Activated CD4-positive, alpha-beta T cell treated with anti-CD3 and anti-CD28 coated beads, Interleukin-2, amount 10 ng/mL, durations not matched to agents 7 days and 5 days (primary cell): ENCODE data around the gene TEKTIP1. TPM values are rescaled to one million over a fixed set of nuclear protein-coding genes. Genes with fewer than 3 reads are reported as not detected.

ENCODE experiments used
- CTCF ChIA-PET: fragments of 350-600 bp; sonication (Branson Sonifier 250); formaldehyde crosslinking; loops from one replicate; lab custom pipeline; 2021; ENCODE audit warnings: antibody characterized with exemption; lab: Charles Lee
- POLR2A ChIA-PET: fragments of 350-600 bp; sonication (Branson Sonifier 250); formaldehyde crosslinking; loops from one replicate; lab custom pipeline; 2021; ENCODE audit warnings: antibody characterized with exemption; lab: Charles Lee
- DNase-seq: peaks from one replicate; pipeline ENCODE4 v3.0.0-alpha.2; 2020
- H3K27ac Mint-ChIP-seq: one replicate; pipeline ENCODE4 v1.8.0; 2021; ENCODE audit warnings: mild to moderate bottlenecking, moderate library complexity, mixed read lengths
- H3K27me3 Mint-ChIP-seq: one replicate; pipeline ENCODE4 v1.8.0; 2021; ENCODE audit warnings: mixed read lengths
- H3K36me3 Mint-ChIP-seq: one replicate; pipeline ENCODE4 v1.8.0; 2021; ENCODE audit warnings: low read depth, mixed read lengths
- H3K4me1 Mint-ChIP-seq: one replicate; pipeline ENCODE4 v1.8.0; 2021; ENCODE audit warnings: mixed read lengths
- H3K4me3 Mint-ChIP-seq: one replicate; pipeline ENCODE4 v1.8.0; 2021; ENCODE audit warnings: mild to moderate bottlenecking, moderate library complexity, mixed read lengths
- H3K9me3 Mint-ChIP-seq: one replicate; pipeline ENCODE4 v1.8.0; 2021; ENCODE audit warnings: mixed read lengths
- total RNA-seq, 2 experiments: library from RNA; stranded (reverse); gene quantifications; one replicate each; pipeline ENCODE4 v1.2.3, GENCODE V29; 2021

TEKTIP1 gene
- total RNA-seq, 2 experiments from 2014 or later: 6.5 to 8.7 TPM

DNA sequence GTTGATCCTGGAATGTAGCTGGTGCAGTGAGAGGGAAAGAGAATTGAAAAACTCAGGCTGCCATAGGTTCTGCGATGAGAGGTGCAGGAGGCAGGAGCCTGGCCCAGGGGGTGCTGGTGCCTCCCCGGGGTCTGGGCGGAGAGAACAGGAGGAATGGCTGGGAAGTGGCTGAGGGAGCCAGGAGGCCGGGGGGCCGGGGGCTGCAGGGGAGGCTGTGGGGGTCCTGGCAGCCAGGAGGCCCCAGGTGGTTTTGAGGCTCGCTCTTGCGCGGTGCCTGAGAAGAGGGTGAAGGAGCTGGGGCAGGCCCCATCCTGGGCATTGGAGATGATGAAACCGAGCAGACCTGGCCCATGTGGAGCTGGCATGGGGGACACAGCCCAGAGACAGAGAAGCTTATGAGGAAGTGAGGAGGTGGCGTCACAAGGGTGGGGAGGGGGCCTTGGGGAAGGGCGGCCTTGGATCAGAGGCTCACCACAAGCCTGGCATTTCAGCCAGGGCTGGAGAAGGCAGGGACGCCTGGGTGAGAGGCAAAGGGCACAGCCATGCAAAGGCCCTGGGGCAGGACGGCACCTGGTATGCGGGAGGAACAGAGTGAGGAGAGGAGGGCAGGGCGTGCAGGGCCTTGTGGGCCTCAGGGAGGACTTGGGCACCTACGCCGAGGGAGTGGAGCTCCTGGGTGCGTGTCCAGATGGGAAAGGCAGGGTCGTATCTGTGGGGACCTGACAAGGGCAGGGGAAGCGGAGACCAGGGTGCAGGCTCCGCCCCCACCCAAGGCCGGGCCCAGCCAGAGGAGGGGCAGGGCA lies 1.3 kb upstream of the TEKTIP1 start:
- Mint-ChIP-seq H3K27ac (no peak overlapping the region), H3K27me3 (no peaks in the 10 kb centered on the region), H3K9me3 (no peaks in the 10 kb centered on the region), H3K4me3 (no peak overlapping the region), H3K4me1 (no peaks in the 10 kb centered on the region), H3K36me3 (peaks cover 32% of the 10 kb centered on the region)
- ChIA-PET POLR2A (no interaction called here), CTCF (interaction anchor here (1.6 kb wide), 1 partner anchor 10 kb away, joined by 6 read pairs; no protein-coding TSS in a partner anchor)
- DNase-seq: no peak

DNA sequence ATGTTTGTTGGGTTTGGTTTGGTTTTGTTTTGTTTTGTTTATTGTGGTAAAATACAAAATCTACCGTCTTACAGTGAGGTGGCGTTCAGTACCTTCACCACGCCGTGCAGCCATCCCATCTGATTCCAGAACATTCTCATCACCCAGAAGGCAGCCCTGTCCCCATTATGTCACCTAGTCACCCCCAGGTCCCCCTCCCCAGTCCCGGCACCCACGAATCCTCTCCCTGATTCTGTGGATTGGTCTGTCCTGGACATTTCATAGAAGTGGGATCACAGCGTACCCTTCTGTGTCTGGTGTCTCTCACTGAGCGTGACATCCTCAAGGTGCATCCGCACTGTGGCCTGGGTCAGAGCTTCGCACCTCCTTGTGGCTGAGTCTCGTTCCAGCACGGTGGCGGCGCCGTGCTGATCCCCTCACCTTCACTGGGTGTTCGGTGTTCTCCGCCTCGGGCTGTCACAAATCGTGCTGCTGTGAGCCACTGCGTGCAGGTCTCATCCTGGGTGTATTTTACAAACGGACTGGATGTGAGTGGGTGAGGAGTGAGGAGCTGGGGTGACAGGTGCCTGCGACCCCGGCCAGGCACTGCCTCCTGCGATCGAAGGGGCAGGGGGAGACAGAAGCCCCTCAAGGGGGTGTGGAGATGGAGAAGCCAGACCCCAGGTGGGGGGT lies 580 bp upstream of the TEKTIP1 start:
- no peaks in the 10 kb centered on the region for H3K27me3 Mint-ChIP-seq
- no peaks in the 10 kb centered on the region for H3K9me3 Mint-ChIP-seq
- no peak overlapping the region for H3K4me3 Mint-ChIP-seq
- H3K4me1 Mint-ChIP-seq: no peaks in the 10 kb centered on the region
- CTCF ChIA-PET: interaction anchor here (1.0 kb wide), 1 partner anchor 10 kb away, joined by 6 read pairs; no protein-coding TSS in a partner anchor
- H3K27ac Mint-ChIP-seq: peak overlapping the region; percentile 36
- POLR2A ChIA-PET: no interaction called here
- no peak for DNase-seq
- H3K36me3 Mint-ChIP-seq: peaks cover 28% of the 10 kb centered on the region

DNA sequence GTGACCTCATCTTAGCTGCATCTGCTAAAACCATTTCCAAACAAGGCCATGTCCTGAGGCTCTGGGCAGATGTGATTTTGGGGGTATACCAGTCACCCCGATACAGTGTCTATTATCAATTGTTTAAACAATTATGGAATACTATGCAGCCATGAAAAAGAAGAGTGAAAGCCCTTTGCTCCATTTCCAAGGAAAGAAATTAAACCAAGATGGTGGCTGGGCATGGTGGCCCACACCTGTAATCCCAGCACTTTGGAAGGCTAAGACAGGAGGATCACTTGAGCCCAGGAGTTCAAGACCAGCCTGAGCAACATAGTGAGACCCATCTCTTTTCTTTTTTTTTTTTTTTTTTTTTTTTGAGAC lies 763 bp downstream of the TEKTIP1 start:
- ChIA-PET POLR2A (no interaction called here), CTCF (interaction anchor here (0.6 kb wide), 1 partner anchor 24 kb away, joined by 3 read pairs; no protein-coding TSS in a partner anchor)
- Mint-ChIP-seq H3K4me3 (no peak overlapping the region), H3K9me3 (no peaks in the 10 kb centered on the region), H3K27ac (no peak overlapping the region), H3K36me3 (peaks cover 24% of the 10 kb centered on the region), H3K4me1 (no peaks in the 10 kb centered on the region), H3K27me3 (no peaks in the 10 kb centered on the region)
- no peak for DNase-seq

DNA sequence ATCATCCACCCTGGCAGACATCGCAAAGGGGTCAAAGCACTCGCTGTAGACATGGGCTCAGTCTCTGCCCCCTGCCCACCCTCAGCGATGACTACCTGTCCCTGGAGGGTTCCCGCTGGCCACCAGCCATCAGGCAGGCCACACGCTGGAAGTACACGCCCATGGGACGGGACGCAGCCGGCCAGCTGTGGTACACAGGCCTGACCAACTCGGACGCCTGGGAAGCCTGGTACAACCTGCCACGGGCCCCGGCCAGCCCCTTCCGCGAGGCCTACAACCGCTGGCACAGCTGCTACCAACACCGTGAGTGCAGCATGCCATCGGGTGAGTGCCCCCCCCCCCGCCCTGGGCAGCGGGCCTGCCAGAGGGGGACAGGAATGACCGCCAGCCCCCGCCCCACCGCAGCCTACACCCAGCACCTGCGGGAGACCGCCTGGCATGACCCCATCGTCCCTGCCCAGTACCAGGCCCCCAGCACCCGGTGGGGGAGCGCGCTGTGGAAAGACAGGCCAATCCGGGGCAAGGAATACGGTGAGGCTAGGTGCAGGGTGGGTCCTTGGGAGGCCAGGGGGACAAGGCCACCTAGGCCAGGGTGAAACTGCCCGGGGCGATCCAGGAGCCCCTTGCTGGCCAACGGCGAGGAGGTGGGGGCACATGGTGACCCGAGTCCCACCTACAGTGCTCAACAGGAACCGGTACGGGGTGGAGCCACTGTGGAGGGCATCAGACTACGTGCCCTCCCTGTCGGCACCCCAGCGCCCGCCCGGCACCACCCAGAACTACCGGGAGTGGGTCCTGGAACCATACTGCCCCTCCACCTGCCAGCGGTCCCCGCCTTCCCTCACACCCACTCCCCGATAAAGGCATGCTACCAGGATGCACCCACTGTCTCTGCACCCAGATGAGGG lies 4.4 kb downstream of the TEKTIP1 start:
- Mint-ChIP-seq H3K36me3 (peaks cover 20% of the 10 kb centered on the region), H3K4me1 (peaks cover 5% of the 10 kb centered on the region), H3K27ac (no peak overlapping the region), H3K9me3 (no peaks in the 10 kb centered on the region), H3K4me3 (no peak overlapping the region), H3K27me3 (no peaks in the 10 kb centered on the region)
- DNase-seq: no peak
- ChIA-PET POLR2A (no interaction called here), CTCF (no interaction called here)

DNA sequence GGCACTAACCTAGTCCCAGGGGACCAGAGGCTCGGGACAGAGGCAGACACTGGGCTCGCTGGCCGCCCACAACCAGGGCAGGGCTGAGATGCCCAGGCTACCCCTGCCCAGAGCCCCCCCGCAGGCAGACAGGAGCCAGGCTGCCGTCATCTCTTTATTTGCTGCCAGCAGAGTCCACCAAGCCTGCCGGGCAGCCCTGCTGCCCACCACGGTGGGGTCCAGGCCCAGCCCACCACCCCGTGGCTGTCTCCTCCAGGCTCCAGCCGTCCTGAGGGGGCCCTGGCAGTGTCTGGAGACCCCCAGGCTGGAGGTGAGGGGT lies 5.0 kb downstream of the TEKTIP1 start:
- Mint-ChIP-seq H3K27me3 (no peaks in the 10 kb centered on the region), H3K4me3 (no peak overlapping the region), H3K36me3 (peaks cover 18% of the 10 kb centered on the region), H3K9me3 (no peaks in the 10 kb centered on the region), H3K4me1 (peaks cover 5% of the 10 kb centered on the region), H3K27ac (no peak overlapping the region)
- CTCF ChIA-PET: no interaction called here
- DNase-seq: no peak
- POLR2A ChIA-PET: no interaction called here

DNA sequence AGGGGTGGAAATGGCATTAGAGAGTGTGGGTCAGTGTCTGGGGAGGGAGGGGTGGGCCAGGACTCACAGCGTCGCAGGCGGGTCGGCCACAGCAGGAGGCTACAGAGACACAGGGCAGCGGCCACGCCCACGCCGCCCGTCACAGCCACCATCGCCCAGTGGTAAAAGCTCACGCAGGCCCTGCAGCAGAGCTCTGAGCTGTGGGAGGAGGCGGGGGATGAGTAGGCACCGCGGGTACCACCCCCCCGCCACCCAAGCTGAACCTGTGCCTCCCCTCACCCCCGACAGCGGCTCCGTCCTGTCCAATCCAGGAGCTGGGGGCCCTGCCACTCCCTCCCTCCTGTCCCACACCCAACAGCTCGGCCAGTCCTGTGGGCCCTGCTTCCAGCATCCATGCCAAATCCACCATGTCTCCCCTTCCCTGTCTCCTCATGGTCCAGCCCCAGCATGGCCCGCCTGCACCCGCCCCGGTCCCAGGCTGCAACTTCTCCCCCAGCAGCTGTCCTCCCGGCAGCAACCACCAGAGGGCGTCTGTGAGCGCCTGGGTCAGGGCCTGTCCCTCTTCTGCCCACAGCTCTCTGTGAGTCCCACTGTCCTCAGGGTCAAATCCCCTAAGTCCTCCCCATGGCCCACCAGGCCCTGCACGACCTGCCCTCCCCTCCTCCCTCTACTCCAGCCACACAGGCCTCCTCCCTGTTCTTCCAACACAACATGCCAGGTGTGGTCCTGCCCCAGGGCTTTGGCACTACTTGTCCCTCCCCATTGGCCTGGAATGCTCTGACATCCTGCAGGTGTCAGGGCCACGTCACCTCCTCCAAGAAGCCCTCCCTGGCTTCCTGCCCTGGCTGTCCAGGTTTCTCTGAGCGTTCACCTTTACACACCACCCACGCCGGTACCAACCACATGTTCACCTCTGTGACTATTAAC lies 6.0 kb downstream of the TEKTIP1 start:
- ChIA-PET CTCF (interaction anchor here (0.5 to 1.4 kb wide), 16 partner anchors 10 to 500 kb away, joined by 3 to 6 read pairs (median 4); partner anchors contain the start of genes GIPC3, HMG20B and MFSD12), POLR2A (interaction anchor here (0.6 to 0.7 kb wide), 2 partner anchors 10 to 38 kb away, joined by 3 read pairs; no protein-coding TSS in a partner anchor)
- Mint-ChIP-seq H3K4me3 (no peak overlapping the region), H3K36me3 (peaks cover 11% of the 10 kb centered on the region), H3K27me3 (no peaks in the 10 kb centered on the region), H3K27ac (peak overlapping the region; percentile 77), H3K4me1 (peaks cover 5% of the 10 kb centered on the region), H3K9me3 (no peaks in the 10 kb centered on the region)
- DNase-seq: peak; percentile 81

DNA sequence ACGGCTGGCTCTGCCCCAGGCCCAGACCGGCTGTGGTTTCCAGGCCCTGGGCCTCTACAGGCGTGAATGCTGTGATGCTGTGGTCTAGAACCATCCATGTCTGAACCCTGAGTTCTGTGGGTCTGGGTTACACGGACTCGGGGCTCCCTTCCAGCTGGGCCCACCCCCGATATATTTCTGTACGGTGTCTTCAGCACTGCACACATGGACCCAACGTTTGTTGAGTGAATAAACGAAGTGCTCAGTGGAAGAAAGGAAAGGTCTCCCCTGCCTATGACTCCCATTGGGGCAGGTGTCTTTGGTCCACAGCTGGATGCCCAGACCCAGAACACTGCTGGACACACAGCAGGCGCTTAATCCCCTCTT lies 6.7 kb downstream of the TEKTIP1 start:
- Mint-ChIP-seq H3K36me3 (peaks cover 10% of the 10 kb centered on the region), H3K4me3 (no peak overlapping the region), H3K9me3 (no peaks in the 10 kb centered on the region), H3K27ac (no peak overlapping the region), H3K4me1 (peaks cover 5% of the 10 kb centered on the region), H3K27me3 (no peaks in the 10 kb centered on the region)
- ChIA-PET POLR2A (interaction anchor here (0.6 to 0.7 kb wide), 2 partner anchors 9 to 37 kb away, joined by 3 read pairs; no protein-coding TSS in a partner anchor), CTCF (interaction anchor here (0.6 to 1.4 kb wide), 11 partner anchors 11 to 140 kb away, joined by 3 to 6 read pairs (median 3); partner anchors contain the start of genes GIPC3 and MFSD12)
- DNase-seq: no peak

DNA sequence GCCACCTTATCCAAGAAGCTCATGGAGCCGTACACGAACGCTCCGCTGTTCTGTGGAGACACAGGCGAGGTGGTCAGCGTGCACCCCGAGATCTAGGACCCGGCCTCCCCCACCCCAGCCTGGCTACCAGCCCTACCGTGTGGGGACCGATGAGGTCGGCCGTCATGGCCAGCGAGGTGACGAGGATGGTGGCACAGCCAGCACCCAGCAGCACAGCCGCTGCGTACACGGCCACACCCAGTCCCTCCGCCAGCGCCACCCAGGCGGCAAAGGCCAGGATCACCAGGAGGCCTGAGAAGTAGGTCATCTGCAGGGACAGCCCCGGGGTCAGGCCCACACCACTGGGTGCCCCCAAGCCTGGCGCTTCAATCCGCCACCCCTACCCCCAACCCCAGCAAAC lies 7.1 kb downstream of the TEKTIP1 start:
- CTCF ChIA-PET: interaction anchor here (0.6 to 1.4 kb wide), 2 partner anchors 11 to 76 kb away, joined by 3 to 7 read pairs; no protein-coding TSS in a partner anchor
- no peak overlapping the region for H3K27ac Mint-ChIP-seq
- no peaks in the 10 kb centered on the region for H3K9me3 Mint-ChIP-seq
- no peaks in the 10 kb centered on the region for H3K27me3 Mint-ChIP-seq
- DNase-seq: no peak
- H3K36me3 Mint-ChIP-seq: peaks cover 10% of the 10 kb centered on the region
- H3K4me3 Mint-ChIP-seq: no peak overlapping the region
- POLR2A ChIA-PET: no interaction called here
- peaks cover 5% of the 10 kb centered on the region for H3K4me1 Mint-ChIP-seq

DNA sequence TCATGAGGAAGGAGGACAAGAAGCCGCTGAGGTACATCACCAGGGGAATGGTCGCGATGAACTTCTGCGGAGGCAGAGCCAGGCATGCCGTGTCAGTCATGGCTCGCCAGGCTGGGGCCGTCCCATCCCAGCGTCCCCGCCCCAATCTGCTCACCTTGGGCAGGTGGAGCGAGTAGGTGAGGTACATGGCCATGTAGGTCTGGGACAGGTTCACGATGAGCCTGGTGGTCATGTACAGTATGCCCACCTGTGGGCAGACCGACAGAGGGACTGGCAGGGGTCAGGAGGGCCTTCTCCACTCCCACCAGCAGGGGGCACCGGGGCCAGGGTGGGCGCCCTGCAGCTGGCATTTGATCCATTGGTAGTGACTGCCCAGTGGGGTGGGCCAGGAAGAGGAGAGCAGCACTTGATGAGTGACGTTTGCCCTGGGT lies 8.3 kb downstream of the TEKTIP1 start:
- peaks cover 10% of the 10 kb centered on the region for H3K4me1 Mint-ChIP-seq

DNA sequence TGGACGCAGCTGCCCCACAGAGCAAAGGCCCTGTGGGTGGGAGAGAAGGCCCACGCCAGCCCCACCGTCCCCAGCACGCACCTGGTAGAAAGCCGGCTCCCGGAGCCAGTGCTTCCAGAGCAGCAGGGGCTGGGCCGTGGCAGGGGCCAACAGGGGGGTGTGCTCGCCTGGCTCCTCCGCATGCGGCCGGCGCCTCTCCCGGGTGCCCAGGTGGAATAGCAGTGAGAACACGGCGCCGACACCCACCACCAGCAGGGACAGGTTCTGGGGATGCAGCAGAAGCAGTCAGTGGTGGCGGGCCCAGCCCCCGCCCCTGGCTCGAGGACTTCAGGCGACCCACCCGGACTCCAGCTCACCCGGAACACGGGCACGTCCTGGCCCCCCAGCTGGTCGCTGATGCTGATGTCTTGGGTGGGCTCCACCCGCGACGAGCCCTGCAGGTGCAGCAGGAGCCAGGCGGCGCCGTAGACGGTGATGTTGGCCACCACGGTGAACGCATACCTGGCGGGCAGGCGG lies 8.9 kb downstream of the TEKTIP1 start:
- H3K4me3 Mint-ChIP-seq: no peak overlapping the region
- H3K4me1 Mint-ChIP-seq: peaks cover 15% of the 10 kb centered on the region
- POLR2A ChIA-PET: no interaction called here
- no peak overlapping the region for H3K27ac Mint-ChIP-seq
- no peaks in the 10 kb centered on the region for H3K27me3 Mint-ChIP-seq
- DNase-seq: no peak
- peaks cover 10% of the 10 kb centered on the region for H3K36me3 Mint-ChIP-seq
- CTCF ChIA-PET: interaction anchor here (0.9 to 2.0 kb wide), 4 partner anchors 9 to 26 kb away, joined by 3 to 7 read pairs (median 6); partner anchors contain the start of genes MFSD12 and TEKTIP1
- H3K9me3 Mint-ChIP-seq: no peaks in the 10 kb centered on the region

More for the DNA sequence above, 8.3 kb downstream of the TEKTIP1 start:
- CTCF ChIA-PET: interaction anchor here (0.9 to 2.0 kb wide), 4 partner anchors 8 to 27 kb away, joined by 3 to 7 read pairs (median 6); partner anchors contain the start of genes MFSD12 and TEKTIP1
- Mint-ChIP-seq H3K36me3 (peaks cover 10% of the 10 kb centered on the region), H3K27me3 (no peaks in the 10 kb centered on the region), H3K4me3 (no peak overlapping the region), H3K9me3 (no peaks in the 10 kb centered on the region), H3K27ac (peak overlapping the region; percentile 46)
- POLR2A ChIA-PET: no interaction called here
- peak; percentile 32 for DNase-seq

DNA sequence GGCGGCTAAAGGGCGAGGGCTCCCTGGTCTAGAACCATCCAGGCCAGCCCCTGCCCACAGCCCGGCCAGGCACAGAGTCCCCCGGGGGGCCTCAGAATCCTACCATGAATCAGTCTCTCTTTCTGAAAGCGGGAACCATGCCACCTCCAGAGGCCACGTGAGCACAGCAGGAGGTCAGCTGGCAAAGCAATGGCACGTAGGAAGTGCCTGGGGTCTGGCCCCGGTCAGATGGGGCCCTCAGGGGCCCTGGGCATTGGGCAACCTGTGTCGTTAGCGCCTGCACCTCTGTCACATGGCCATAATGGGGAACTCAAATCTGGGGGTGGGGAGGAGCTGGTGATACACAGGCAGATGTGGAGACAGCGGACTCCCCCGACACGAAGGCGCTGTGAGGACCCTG lies 9.6 kb downstream of the TEKTIP1 start:
- H3K4me1 Mint-ChIP-seq: peaks cover 19% of the 10 kb centered on the region
- peaks cover 10% of the 10 kb centered on the region for H3K36me3 Mint-ChIP-seq
- no peak for DNase-seq
- ChIA-PET POLR2A (no interaction called here), CTCF (interaction anchor here (0.5 to 2.0 kb wide), 3 partner anchors 8 to 456 kb away, joined by 3 to 7 read pairs (median 6); partner anchors contain the start of genes MFSD12 and TEKTIP1)
- H3K27ac Mint-ChIP-seq: peak overlapping the region; percentile 5
- no peak overlapping the region for H3K4me3 Mint-ChIP-seq
- H3K9me3 Mint-ChIP-seq: no peaks in the 10 kb centered on the region
- no peaks in the 10 kb centered on the region for H3K27me3 Mint-ChIP-seq
